Neural cell (in vitro differentiated cells): ENCODE results near the gene CREBBP.

Experiments
- EZH2 ChIP-seq: fragments of 200-600, 300-800 bp; shearing (Covaris generic), sonication (generic); IDR thresholded peaks from 2 replicates; pipeline ENCODE4 v1.6.1; 2014; ENCODE audit warnings: antibody characterized with exemption, low read length, borderline replicate concordance, mild to moderate bottlenecking; ENCODE audit not compliant: insufficient read depth, poor library complexity, severe bottlenecking
- POLR2AphosphoS5 ChIP-seq: IDR thresholded peaks from 2 replicates; pipeline ENCODE4 v1.6.1; 2012
- SMC3 ChIP-seq: fragments of 450-650 bp; conservative IDR thresholded peaks from 2 replicates; pipeline ENCODE4 v1.6.1; 2014; ENCODE audit warnings: antibody characterized with exemption, mild to moderate bottlenecking, moderate library complexity; ENCODE audit not compliant: poor library complexity
- TAF1 ChIP-seq: IDR thresholded peaks from 2 replicates; pipeline ENCODE4 v1.6.1; 2012; ENCODE audit warnings: low read depth
- TF ChIP-seq, protein P1 (sequence below): fragments of 450-650 bp; IDR thresholded peaks from 2 replicates; pipeline ENCODE4 v1.5.1; 2014; ENCODE audit warnings: antibody characterized with exemption, mild to moderate bottlenecking, moderate library complexity; ENCODE audit not compliant: poor library complexity, severe bottlenecking

DNA sequence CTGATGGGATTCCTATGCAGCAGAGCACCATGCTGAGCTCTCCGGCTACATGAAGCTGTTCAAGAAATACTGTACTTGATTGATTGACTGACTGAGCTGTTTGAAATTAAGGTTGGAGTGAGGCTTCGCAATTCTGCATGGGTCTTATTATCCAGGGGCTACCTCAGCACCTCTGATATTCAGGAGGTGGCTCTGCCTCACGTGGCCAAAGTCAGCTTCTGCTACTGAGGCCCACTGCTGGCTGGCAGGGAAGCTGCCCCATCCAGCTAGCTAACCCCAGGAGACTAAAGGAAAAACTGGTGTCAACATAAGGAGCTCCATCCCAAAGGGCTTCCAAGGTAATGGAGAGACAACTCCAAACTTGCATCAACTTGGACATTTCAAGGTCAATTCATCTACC, 97.0 kb downstream of the CREBBP start:
- TF ChIP-seq, protein P1, sequence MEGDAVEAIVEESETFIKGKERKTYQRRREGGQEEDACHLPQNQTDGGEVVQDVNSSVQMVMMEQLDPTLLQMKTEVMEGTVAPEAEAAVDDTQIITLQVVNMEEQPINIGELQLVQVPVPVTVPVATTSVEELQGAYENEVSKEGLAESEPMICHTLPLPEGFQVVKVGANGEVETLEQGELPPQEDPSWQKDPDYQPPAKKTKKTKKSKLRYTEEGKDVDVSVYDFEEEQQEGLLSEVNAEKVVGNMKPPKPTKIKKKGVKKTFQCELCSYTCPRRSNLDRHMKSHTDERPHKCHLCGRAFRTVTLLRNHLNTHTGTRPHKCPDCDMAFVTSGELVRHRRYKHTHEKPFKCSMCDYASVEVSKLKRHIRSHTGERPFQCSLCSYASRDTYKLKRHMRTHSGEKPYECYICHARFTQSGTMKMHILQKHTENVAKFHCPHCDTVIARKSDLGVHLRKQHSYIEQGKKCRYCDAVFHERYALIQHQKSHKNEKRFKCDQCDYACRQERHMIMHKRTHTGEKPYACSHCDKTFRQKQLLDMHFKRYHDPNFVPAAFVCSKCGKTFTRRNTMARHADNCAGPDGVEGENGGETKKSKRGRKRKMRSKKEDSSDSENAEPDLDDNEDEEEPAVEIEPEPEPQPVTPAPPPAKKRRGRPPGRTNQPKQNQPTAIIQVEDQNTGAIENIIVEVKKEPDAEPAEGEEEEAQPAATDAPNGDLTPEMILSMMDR = no peak
- TF ChIP-seq TAF1 = no peak
- TF ChIP-seq POLR2AphosphoS5 = no peak
- TF ChIP-seq SMC3 = no peak
- TF ChIP-seq EZH2 = no peak
